ENCODE data around the gene TMEM150A. TPM values are rescaled to one million over a fixed set of nuclear protein-coding genes. Genes with fewer than 3 reads are reported as not detected.

TMEM150A gene
- total and polyA plus RNA-seq, 2 of the 4 experiments (the other 2 are of a cell fraction), result 4.8 to 16.3 TPM

GRCh38 chr2:85549826-85550225 is 52.7 kb downstream of the TMEM150A start (continued):
- peak; percentile 64 for TF ChIP-seq RCOR1 (IDR thresholded peaks at IDR 0.05; ENCODE audit: insufficient replicate concordance, low read length)

DNA sequence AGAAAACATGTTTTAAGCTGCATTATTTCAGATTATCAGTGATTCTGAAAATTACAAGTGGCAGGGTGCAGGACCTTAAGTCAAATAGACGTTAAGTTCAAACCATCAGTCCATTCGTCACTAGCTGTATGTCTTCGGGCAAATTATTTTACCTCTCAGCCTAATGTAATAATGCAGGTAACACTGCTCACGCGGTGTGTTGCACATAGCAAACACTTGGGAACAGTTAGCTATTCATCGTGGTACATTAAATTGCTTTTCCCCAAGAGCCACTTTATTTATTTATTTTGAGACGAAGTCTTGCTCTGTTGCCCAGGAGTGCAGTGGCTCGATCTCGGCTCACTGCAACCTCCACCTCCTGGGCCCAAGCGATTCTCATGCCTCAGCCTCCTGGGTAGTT is 53.4 kb downstream of the TMEM150A start:
- no peak overlapping the region for H3K4me2 ChIP-seq (ENCODE audit: low read depth, low read length)
- H4K91ac ChIP-seq (ENCODE audit: insufficient read depth, low read depth, low read length), result peak overlapping the region; percentile 30; the same call in 1 of the 2 replicates
- H3K27me3 ChIP-seq (ENCODE audit: control insufficient read depth, insufficient read depth, low read length), result no peaks in the 10 kb centered on the region
- 0 out of 2 replicates have a peak overlapping the region, but pooled peaks have one; percentile 4 for H3K56ac ChIP-seq (ENCODE audit: extremely low read depth, insufficient read depth, low read length)
- H2BK15ac ChIP-seq (ENCODE audit: low read depth, low read length), result peak overlapping the region; percentile 78; the same call in 2 of the 3 replicates
- peaks cover 9% of the 10 kb centered on the region; the same call in 1 of the 2 replicates for H3K9me1 ChIP-seq (ENCODE audit: insufficient read depth, low read length)
- no peak for DNase-seq
- ChIA-PET CTCF (interaction anchor here (1.3 to 6.8 kb wide), 3 partner anchors 11 to 482 kb away, joined by 3 to 46 read pairs (median 3); partner anchors contain the start of gene SH2D6), POLR2A (ENCODE audit: unreplicated experiment) (interaction anchor here (1.0 to 5.1 kb wide), 5 partner anchors 9 to 130 kb away, joined by 4 to 42 read pairs (median 6); partner anchors contain the start of genes MAT2A and SH2D6)
- dilution Hi-C loops (cut with HindIII; ENCODE audit: low sequenced_read_pairs, unreplicated experiment) (no loop called here), intact Hi-C loops (cut with micrococcal nuclease) (no loop called here), in situ Hi-C loops (cut with MboI; ENCODE audit: low sequenced_read_pairs) (no loop called here)
- peaks cover 46% of the 10 kb centered on the region for H3K36me3 ChIP-seq (ENCODE audit: control insufficient read depth, insufficient read depth, low read length)
- H2AFZ ChIP-seq (replicated peaks; ENCODE audit: low read length, poor library complexity), result no peak overlapping the region
- H2BK5ac ChIP-seq (ENCODE audit: low read depth, low read length, poor library complexity, severe bottlenecking), result peak overlapping the region; percentile 89
- peak overlapping the region; percentile 34 for H3K14ac ChIP-seq (replicated peaks; ENCODE audit: low read depth, low read length)
- peak overlapping the region; percentile 27 for H2BK20ac ChIP-seq (ENCODE audit: low read depth, low read length)
- no peak for ATAC-seq (ENCODE audit: low read depth)
- H2AK9ac ChIP-seq (replicated peaks; ENCODE audit: low read depth, low read length, poor library complexity), result peak overlapping the region; percentile 3
- peak overlapping the region; percentile 26 to 63; a peak in 2 of 4 replicates for H4K8ac ChIP-seq (ENCODE audit: low read depth in 2 of 2, low read length in 2 of 2)
- H3K4me1 ChIP-seq (ENCODE audit: control insufficient read depth, insufficient read depth, low read length), result peaks cover 20% of the 10 kb centered on the region
- H3K23ac ChIP-seq (ENCODE audit: low read depth, low read length), result peak overlapping the region; percentile 21; the same call in 1 of the 2 replicates
- peak overlapping the region; percentile 66 for H3K18ac ChIP-seq (ENCODE audit: low read depth, low read length)
- H3K27ac ChIP-seq (ENCODE audit: insufficient read depth, low read length), result peak overlapping the region; percentile 85
- H4K20me1 ChIP-seq (ENCODE audit: insufficient read depth, low read length), result peaks cover 25% of the 10 kb centered on the region
- H3K4me3 ChIP-seq (ENCODE audit: insufficient read depth, low read depth, low read length), result no peak overlapping the region
- H3K79me1 ChIP-seq (ENCODE audit: low read depth in 1 of 2, low read length in 2 of 2), result peaks cover 8 to 46% of the 10 kb centered on the region in 2 experiments; a peak in 3 of 4 replicates
- H3K9ac ChIP-seq (ENCODE audit: low read depth, low read length), result no peak overlapping the region
- peak overlapping the region; percentile 86; the same call in 1 of the 2 replicates for H3K4ac ChIP-seq (ENCODE audit: low read depth, low read length)
- 81% methylated on average over 5 of the region's 10 CpGs; no CpG with 5 or more reads in 1 of the 2 experiments for WGBS, 2 experiments (ENCODE audit: extremely low coverage in 2 of 2, insufficient read length in 1 of 2)
- H3K9me3 ChIP-seq (ENCODE audit: control insufficient read depth, insufficient read depth, low read length), result no peaks in the 10 kb centered on the region
- peak overlapping the region; percentile 32; the same call in 1 of the 2 replicates for H4K5ac ChIP-seq (ENCODE audit: low read depth, low read length)
- TF ChIP-seq RAD21 (IDR thresholded peaks at IDR 0.05; ENCODE audit: low read length), result no peak
- no peak for TF ChIP-seq POLR2A (IDR thresholded peaks at IDR 0.05; ENCODE audit: low read depth, low read length)
- BruUV-seq (replicated peaks), result no TSS peak
- H2AK5ac ChIP-seq (ENCODE audit: low read depth, low read length), result peak overlapping the region; percentile 85; the same call in 1 of the 2 replicates
- peak overlapping the region; percentile 75 for H2BK120ac ChIP-seq (ENCODE audit: low read depth, low read length)

All from IMR-90 (cell line).